A673 (cell line): ENCODE results near the gene KRT2.

Experiments
- CTCF ChIP-seq: fragments of 300-800, 200-600 bp; sonication (generic); conservative IDR thresholded peaks from 2 replicates; pipeline ENCODE4 v1.5.1; 2017; ENCODE audit warnings: low read depth, mild to moderate bottlenecking, antibody characterized with exemption, low read length, moderate library complexity, mixed read lengths
- EZH2 ChIP-seq: fragments of 200-600 bp; sonication (generic); IDR thresholded peaks from 2 replicates; pipeline ENCODE4 v1.6.1; 2017; ENCODE audit warnings: borderline replicate concordance, low read depth, mild to moderate bottlenecking, mixed read lengths, antibody characterized with exemption, low read length; ENCODE audit not compliant: poor library complexity, severe bottlenecking

- TF ChIP-seq CTCF (no peak), EZH2 (no peak)
Measured at GRCh38 chr12:52641468-52641867, 10.5 kb downstream of the KRT2 start.
